ENCODE measurements around the gene SAMD9. TPM values are rescaled to one million over a fixed set of nuclear protein-coding genes. Genes with fewer than 3 reads are reported as not detected.

Gene SAMD9
- total RNA-seq, 1 donor from 2014 or later: 21.2 TPM

Other genes starting within 250 kb of the SAMD9 start
- 46.5 TPM for gene SAMD9L, start 30.4 kb upstream of the SAMD9 start, total RNA-seq
- gene HEPACAM2, start 108.5 kb upstream of the SAMD9 start, total RNA-seq: not detected
- 30.2 TPM for gene VPS50, start 114.4 kb upstream of the SAMD9 start, total RNA-seq